ENCODE measurements around the gene ADISSP.

- no peak for TF ChIP-seq POLR2AphosphoS5 (IDR thresholded peaks at IDR 0.05)
- no peak for TF ChIP-seq CTCF (IDR thresholded peaks at IDR 0.05)
- no peak for TF ChIP-seq POLR2A (IDR thresholded peaks at IDR 0.05)
Observed at GRCh38 chr20:3706774-3707507, 60.6 kb downstream of the ADISSP start.
